CD4-positive, alpha-beta T cell treated with Interleukin-1 beta for 1 hour (primary cell): ENCODE measurements around the gene HCFC1R1.

ENCODE experiments used
- DNase-seq, 2 donors: peaks; one replicate each; pipeline ENCODE4 v3.0.0-alpha.2; 2020 to 2022

The HCFC1R1 gene

GRCh38 chr16:2973605-2974318 is 50.0 kb downstream of the HCFC1R1 start:
- no peak for DNase-seq

DNA sequence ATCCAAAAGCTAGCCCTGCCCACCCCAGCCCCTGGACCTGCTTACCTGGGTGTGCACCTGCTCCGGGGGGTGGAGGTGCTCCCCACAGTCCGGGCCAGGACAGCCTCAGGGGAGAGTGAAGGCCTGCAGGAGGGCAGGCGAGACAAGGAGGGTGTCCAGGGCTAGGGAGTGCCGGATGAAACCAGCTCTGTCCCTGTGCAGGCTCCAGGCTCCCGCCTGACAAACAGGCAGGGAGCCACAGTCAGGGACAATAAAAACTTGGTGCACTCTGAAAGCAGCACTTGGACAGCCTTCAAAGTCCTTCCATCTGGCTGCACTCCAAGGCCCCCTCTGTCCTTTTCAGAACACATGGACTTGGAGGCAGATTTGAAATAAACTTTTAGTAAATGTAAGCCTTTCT is 50.6 kb downstream of the HCFC1R1 start:
- no peak for DNase-seq
